Astrocyte (in vitro differentiated cells and primary cell): Measurements from ENCODE around the gene FOXP3. TPM values are rescaled to one million over a fixed set of nuclear protein-coding genes. Genes with fewer than 3 reads are reported as not detected.
"Not testable (repeated sequence)": the region's sequence is repeated elsewhere in the genome, so short reads cannot be mapped to it uniquely, and the experiment has no call there.

ENCODE experiments used
- DNase-seq: peaks from one replicate; pipeline ENCODE4 v3.0.0-alpha.2; 2010; ENCODE audit warnings: low read depth
- FAIRE-seq: peaks from 2 replicates; lab custom pipeline; 2011; peaks lifted over from hg19 to GRCh38; lab: Jason Lieb, UNC
- H2AFZ ChIP-seq: 2 replicates; pipeline ENCODE4 v1.6.0; 2012; ENCODE audit warnings: low read depth, low read length, inconsistent platforms
- H3K27ac ChIP-seq: 2 replicates; pipeline ENCODE4 v1.5.1; 2011; ENCODE audit warnings: low read depth, low read length, inconsistent platforms
- H3K27me3 ChIP-seq: 2 replicates; pipeline ENCODE4 v1.6.0; 2011; ENCODE audit warnings: low read length, inconsistent platforms; ENCODE audit not compliant: insufficient read depth
- H3K36me3 ChIP-seq: 2 replicates; pipeline ENCODE4 v1.5.1; 2011; ENCODE audit warnings: low read length, inconsistent platforms; ENCODE audit not compliant: insufficient read depth
- H3K4me1 ChIP-seq: 2 replicates; pipeline ENCODE4 v1.5.1; 2011; ENCODE audit warnings: low read length, inconsistent platforms; ENCODE audit not compliant: insufficient read depth
- H3K4me2 ChIP-seq: 2 replicates; pipeline ENCODE4 v1.6.0; 2012; ENCODE audit warnings: low read length, inconsistent platforms
- H3K4me3 ChIP-seq: 2 replicates; pipeline ENCODE4 v1.5.1; 2011; ENCODE audit warnings: low read depth, mild to moderate bottlenecking, low read length, inconsistent platforms; ENCODE audit not compliant: insufficient read depth
- H3K79me2 ChIP-seq: 2 replicates; pipeline ENCODE4 v1.6.0; 2012; ENCODE audit warnings: mild to moderate bottlenecking, low read length, inconsistent platforms; ENCODE audit not compliant: insufficient read depth
- H3K9ac ChIP-seq: 2 replicates; pipeline ENCODE4 v1.6.0; 2012; ENCODE audit warnings: mild to moderate bottlenecking, low read length, inconsistent platforms
- H3K9me3 ChIP-seq: 2 replicates; pipeline ENCODE4 v1.5.1; 2012; ENCODE audit warnings: low read depth, mild to moderate bottlenecking, low read length, inconsistent platforms; ENCODE audit not compliant: insufficient read depth
- H4K20me1 ChIP-seq: 2 replicates; pipeline ENCODE4 v1.6.0; 2012; ENCODE audit warnings: low read length, inconsistent platforms; ENCODE audit not compliant: insufficient read depth
- H3K27ac Mint-ChIP-seq: one replicate; pipeline ENCODE4 v1.8.0; 2021; ENCODE audit warnings: mild to moderate bottlenecking, mixed read lengths; ENCODE audit not compliant: unreplicated experiment
- H3K27me3 Mint-ChIP-seq: one replicate; pipeline ENCODE4 v1.8.0; 2021; ENCODE audit warnings: low read depth, mixed read lengths; ENCODE audit not compliant: unreplicated experiment
- H3K36me3 Mint-ChIP-seq: one replicate; pipeline ENCODE4 v1.8.0; 2021; ENCODE audit warnings: low read depth, mixed read lengths; ENCODE audit not compliant: unreplicated experiment
- H3K4me1 Mint-ChIP-seq: one replicate; pipeline ENCODE4 v1.8.0; 2021; ENCODE audit warnings: low read depth, mixed read lengths; ENCODE audit not compliant: unreplicated experiment
- H3K4me3 Mint-ChIP-seq: one replicate; pipeline ENCODE4 v1.8.0; 2021; ENCODE audit warnings: mild to moderate bottlenecking, moderate library complexity, mixed read lengths; ENCODE audit not compliant: unreplicated experiment
- H3K9me3 Mint-ChIP-seq: one replicate; pipeline ENCODE4 v1.8.0; 2021; ENCODE audit warnings: mild to moderate bottlenecking, mixed read lengths; ENCODE audit not compliant: unreplicated experiment
- EZH2 ChIP-seq: IDR thresholded peaks from 2 replicates; pipeline ENCODE4 v1.6.1; 2012; ENCODE audit warnings: mild to moderate bottlenecking, low read length, inconsistent platforms; ENCODE audit not compliant: insufficient read depth
- total RNA-seq: library from RNA; stranded (reverse); gene quantifications from 2 replicates; pipeline ENCODE4 v1.2.1, GENCODE V29; 2021
- TF ChIP-seq, protein P1 (sequence below): IDR thresholded peaks from 2 replicates; pipeline ENCODE4 v1.5.1; 2011; ENCODE audit warnings: low read depth, mild to moderate bottlenecking, inconsistent platforms, low read length, moderate library complexity; ENCODE audit not compliant: insufficient read depth

Gene FOXP3
- total RNA-seq, 1 donor from 2014 or later: 0.09 TPM

DNA sequence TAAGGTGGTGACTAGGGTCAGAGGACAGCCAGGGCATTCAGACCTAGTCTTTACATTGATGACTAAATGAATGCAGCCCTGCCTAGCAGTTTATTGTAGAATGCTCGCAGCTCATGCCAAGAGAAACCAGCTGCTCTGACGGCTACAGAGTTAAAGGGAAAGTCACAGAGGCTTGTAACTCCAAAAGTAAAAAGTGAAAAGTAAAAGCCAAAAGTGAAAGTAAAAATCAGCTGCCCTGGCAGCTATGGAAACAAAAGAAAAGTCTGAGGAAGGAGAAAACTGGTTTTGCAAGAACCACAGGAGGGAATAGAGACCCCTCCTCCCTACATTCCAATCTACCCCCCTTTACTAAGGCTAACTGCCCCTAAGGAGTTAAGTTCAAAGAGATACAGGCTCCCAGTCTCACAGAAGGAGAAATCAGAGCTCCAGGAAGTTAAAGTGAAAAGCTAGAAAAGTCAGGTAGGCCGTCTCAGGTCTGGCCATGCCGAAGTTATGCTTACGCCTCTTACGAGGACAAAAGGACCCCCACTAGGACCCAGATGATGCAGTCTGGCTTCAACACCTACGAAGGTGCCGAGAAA is 45.0 kb upstream of the FOXP3 start:
- no peaks in the 10 kb centered on the region for H3K9me3 Mint-ChIP-seq
- no peaks in the 10 kb centered on the region for H3K36me3 Mint-ChIP-seq
- Histone ChIP-seq H3K4me3 (peak overlapping the region; percentile 46), H3K4me1 (no peaks in the 10 kb centered on the region), H2AFZ (peak overlapping the region; percentile 63), H3K36me3 (no peaks in the 10 kb centered on the region), H3K9me3 (no peaks in the 10 kb centered on the region), H3K4me2 (peak overlapping the region; percentile 85), H3K9ac (peak overlapping the region; percentile 60), H3K79me2 (no peaks in the 10 kb centered on the region), H4K20me1 (no peaks in the 10 kb centered on the region), H3K27me3 (no peaks in the 10 kb centered on the region), H3K27ac (no peak overlapping the region)
- TF ChIP-seq, protein P1, sequence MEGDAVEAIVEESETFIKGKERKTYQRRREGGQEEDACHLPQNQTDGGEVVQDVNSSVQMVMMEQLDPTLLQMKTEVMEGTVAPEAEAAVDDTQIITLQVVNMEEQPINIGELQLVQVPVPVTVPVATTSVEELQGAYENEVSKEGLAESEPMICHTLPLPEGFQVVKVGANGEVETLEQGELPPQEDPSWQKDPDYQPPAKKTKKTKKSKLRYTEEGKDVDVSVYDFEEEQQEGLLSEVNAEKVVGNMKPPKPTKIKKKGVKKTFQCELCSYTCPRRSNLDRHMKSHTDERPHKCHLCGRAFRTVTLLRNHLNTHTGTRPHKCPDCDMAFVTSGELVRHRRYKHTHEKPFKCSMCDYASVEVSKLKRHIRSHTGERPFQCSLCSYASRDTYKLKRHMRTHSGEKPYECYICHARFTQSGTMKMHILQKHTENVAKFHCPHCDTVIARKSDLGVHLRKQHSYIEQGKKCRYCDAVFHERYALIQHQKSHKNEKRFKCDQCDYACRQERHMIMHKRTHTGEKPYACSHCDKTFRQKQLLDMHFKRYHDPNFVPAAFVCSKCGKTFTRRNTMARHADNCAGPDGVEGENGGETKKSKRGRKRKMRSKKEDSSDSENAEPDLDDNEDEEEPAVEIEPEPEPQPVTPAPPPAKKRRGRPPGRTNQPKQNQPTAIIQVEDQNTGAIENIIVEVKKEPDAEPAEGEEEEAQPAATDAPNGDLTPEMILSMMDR: no peak
- TF ChIP-seq EZH2: no peak
- peak overlapping the region; percentile 69 for H3K4me3 Mint-ChIP-seq
- peaks cover 5% of the 10 kb centered on the region for H3K27me3 Mint-ChIP-seq
- peaks cover 8% of the 10 kb centered on the region for H3K4me1 Mint-ChIP-seq
- peak; percentile 4 for DNase-seq
- FAIRE-seq: peak; percentile 93
- peak overlapping the region; percentile 90 for H3K27ac Mint-ChIP-seq

DNA sequence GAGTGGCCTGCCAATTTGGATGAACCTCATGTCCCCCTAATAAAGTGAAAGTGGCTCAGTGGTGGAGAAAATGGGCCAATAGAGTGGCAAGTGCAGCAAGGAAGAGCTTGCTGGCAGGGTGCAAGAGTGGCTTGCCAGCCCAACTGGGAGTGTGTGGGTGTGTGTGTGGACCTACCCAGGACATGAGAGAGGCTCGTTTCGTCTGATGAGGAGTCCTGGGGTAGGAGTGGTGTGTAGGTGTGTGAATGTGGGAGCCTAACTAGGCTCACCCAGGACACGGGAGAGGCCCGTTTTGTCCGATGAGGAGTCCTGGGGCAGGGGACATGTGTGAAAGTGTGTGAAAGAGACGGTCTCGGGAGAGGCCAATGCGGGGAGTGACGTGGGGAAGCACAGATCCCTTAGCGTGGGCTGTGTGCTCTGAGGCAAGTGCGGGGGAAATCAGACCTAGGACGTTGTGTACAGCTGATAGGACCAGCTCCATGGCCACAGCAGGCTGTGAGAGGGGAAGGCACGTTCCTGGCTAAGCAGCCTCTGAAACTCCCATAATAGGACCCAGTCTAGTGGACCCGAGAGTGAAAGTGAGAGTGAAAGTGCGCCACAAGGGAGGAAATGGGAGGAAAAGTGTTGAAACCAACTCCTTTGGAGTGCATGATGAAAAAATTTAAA is 44.2 kb upstream of the FOXP3 start:
- H3K4me1 ChIP-seq: no peaks in the 10 kb centered on the region
- H3K9ac ChIP-seq: no peak overlapping the region
- peak overlapping the region; percentile 26 for H2AFZ ChIP-seq
- no peak overlapping the region for H3K27ac ChIP-seq
- peak overlapping the region; percentile 85 for H3K4me2 ChIP-seq
- H4K20me1 ChIP-seq: no peaks in the 10 kb centered on the region
- H3K4me3 Mint-ChIP-seq: peak overlapping the region; percentile 11
- DNase-seq (no peak), FAIRE-seq (no peak)
- H3K9me3 Mint-ChIP-seq: no peaks in the 10 kb centered on the region
- no peak overlapping the region for H3K27ac Mint-ChIP-seq
- H3K9me3 ChIP-seq: no peaks in the 10 kb centered on the region
- H3K79me2 ChIP-seq: no peaks in the 10 kb centered on the region
- TF ChIP-seq EZH2: no peak
- TF ChIP-seq, protein P1: no peak
- peak overlapping the region; percentile 1 for H3K4me3 ChIP-seq
- no peaks in the 10 kb centered on the region for H3K27me3 ChIP-seq
- no peaks in the 10 kb centered on the region for H3K36me3 ChIP-seq
- peaks cover 8% of the 10 kb centered on the region for H3K4me1 Mint-ChIP-seq
- H3K36me3 Mint-ChIP-seq: no peaks in the 10 kb centered on the region
- H3K27me3 Mint-ChIP-seq: peaks cover 5% of the 10 kb centered on the region

DNA sequence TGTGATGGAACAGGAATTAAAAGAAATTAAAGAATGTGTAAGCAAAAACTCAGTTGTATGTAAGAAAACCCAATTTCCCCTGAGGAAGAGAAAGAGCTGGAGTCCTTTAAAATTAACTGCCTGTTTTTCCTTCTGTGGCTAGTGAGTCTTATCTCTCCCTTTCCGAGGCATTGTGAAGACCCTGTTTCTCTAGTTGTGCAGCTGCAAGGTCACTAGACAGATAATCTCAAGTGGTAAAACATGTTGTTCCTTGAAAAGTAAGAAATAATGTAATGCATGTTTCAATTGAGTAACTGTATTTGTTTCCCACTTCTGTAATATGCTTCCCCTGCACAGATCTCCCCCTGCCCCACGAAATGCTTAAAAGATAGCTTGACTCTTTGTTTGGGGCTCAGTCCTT is 43.3 kb upstream of the FOXP3 start:
- H3K9me3 Mint-ChIP-seq, H3K4me2 ChIP-seq, H3K79me2 ChIP-seq, H4K20me1 ChIP-seq, H3K36me3 ChIP-seq, H3K27ac ChIP-seq, H3K4me3 Mint-ChIP-seq, H3K27ac Mint-ChIP-seq, H3K9me3 ChIP-seq, H3K27me3 Mint-ChIP-seq, H3K9ac ChIP-seq, H3K27me3 ChIP-seq, DNase-seq, FAIRE-seq, H2AFZ ChIP-seq, H3K4me1 Mint-ChIP-seq, H3K36me3 Mint-ChIP-seq, H3K4me3 ChIP-seq, H3K4me1 ChIP-seq: not testable (repeated sequence)
